Naive thymus-derived CD4-positive, alpha-beta T cell (primary cell): ENCODE results near the gene CLOCK. TPM values are rescaled to one million over a fixed set of nuclear protein-coding genes. Genes with fewer than 3 reads are reported as not detected.

ENCODE experiments used
- ATAC-seq: fragments of 150-1000 bp; cut with Tn5 transposase; 2 replicates; pipeline ENCODE4 v1.10.0; 2021; ENCODE audit warnings: mild to moderate bottlenecking, moderate library complexity
- CTCF ChIA-PET: fragments of 350-600 bp; sonication (Branson Sonifier 250); formaldehyde crosslinking; loops from one replicate; lab custom pipeline; 2021; ENCODE audit warnings: antibody characterized with exemption; lab: Charles Lee
- POLR2A ChIA-PET: fragments of 350-600 bp; sonication (Branson Sonifier 250); formaldehyde crosslinking; loops from one replicate; lab custom pipeline; 2021; ENCODE audit warnings: antibody characterized with exemption, inconsistent platforms; lab: Charles Lee
- DNase-seq, 9 donors: peaks; one replicate each; pipeline versions ENCODE4 v3.0.0 to v3.0.0-alpha.2; 2020 to 2022; ENCODE audit warnings: mixed read lengths in 1 of 9
- H3K27ac ChIP-seq: one replicate; pipeline ENCODE4 v1.7.0; 2013; ENCODE audit warnings: mild to moderate bottlenecking, low read depth, low read length, moderate library complexity
- H3K27me3 ChIP-seq, 2 donors: one replicate each; pipeline ENCODE4 v1.7.0; 2013; ENCODE audit warnings: low read length in 2 of 2, mild to moderate bottlenecking in 2 of 2, moderate library complexity in 2 of 2; ENCODE audit not compliant: control insufficient read depth in 2 of 2, insufficient read depth in 2 of 2
- H3K36me3 ChIP-seq, 3 experiments: 1 replicate in 2 of 3; 2 replicates in 1 of 3; pipeline ENCODE4 v1.7.0; 2013; ENCODE audit warnings: low read length in 3 of 3, mild to moderate bottlenecking in 3 of 3, moderate library complexity in 1 of 3; ENCODE audit not compliant: insufficient read depth in 3 of 3, control insufficient read depth in 2 of 3
- H3K4me1 ChIP-seq, 2 donors: one replicate each; pipeline ENCODE4 v1.7.0; 2013; ENCODE audit warnings: low read length in 2 of 2, mild to moderate bottlenecking in 2 of 2, moderate library complexity in 1 of 2; ENCODE audit not compliant: control insufficient read depth in 2 of 2, insufficient read depth in 2 of 2
- H3K4me3 ChIP-seq: 2 replicates; pipeline ENCODE4 v1.7.0; 2013; ENCODE audit warnings: mild to moderate bottlenecking, low read length
- H3K9me3 ChIP-seq, 3 experiments: 1 replicate in 2 of 3; 2 replicates in 1 of 3; pipeline ENCODE4 v1.7.0; 2013; ENCODE audit warnings: low read length in 3 of 3; ENCODE audit not compliant: control insufficient read depth in 2 of 3
- H3K27ac Mint-ChIP-seq, 9 donors: one replicate each; pipeline ENCODE4 v1.8.0; 2020 to 2022; ENCODE audit warnings: mixed read lengths in 9 of 9, mild to moderate bottlenecking in 8 of 9, moderate library complexity in 5 of 9, inconsistent platforms in 2 of 9
- H3K27me3 Mint-ChIP-seq, 5 donors: one replicate each; pipeline ENCODE4 v1.8.0; 2021 to 2022; ENCODE audit warnings: mixed read lengths in 5 of 5, mild to moderate bottlenecking in 1 of 5
- H3K36me3 Mint-ChIP-seq, 5 donors: one replicate each; pipeline ENCODE4 v1.8.0; 2020 to 2022; ENCODE audit warnings: mixed read lengths in 5 of 5, mild to moderate bottlenecking in 3 of 5, inconsistent platforms in 1 of 5
- H3K4me1 Mint-ChIP-seq, 7 donors: one replicate each; pipeline ENCODE4 v1.8.0; 2020 to 2022; ENCODE audit warnings: mixed read lengths in 7 of 7, mild to moderate bottlenecking in 3 of 7, inconsistent platforms in 1 of 7
- H3K4me3 Mint-ChIP-seq, 10 donors: one replicate each; pipeline ENCODE4 v1.8.0; 2020 to 2022; ENCODE audit warnings: mild to moderate bottlenecking in 10 of 10, mixed read lengths in 10 of 10, moderate library complexity in 6 of 10, inconsistent platforms in 2 of 10
- H3K9me3 Mint-ChIP-seq, 11 donors: one replicate each; pipeline ENCODE4 v1.8.0; 2020 to 2022; ENCODE audit warnings: mixed read lengths in 11 of 11, mild to moderate bottlenecking in 4 of 11, inconsistent platforms in 1 of 11, moderate library complexity in 1 of 11
- intact Hi-C, 2 donors: fragments of 100-400 bp; cut with micrococcal nuclease; formaldehyde crosslinking; loops; one replicate each; pipeline ENCODE4 v1.15.1; 2023
- polyA plus RNA-seq, 2 donors: library from polyadenylated mRNA; unstranded; fragments of 300-500 nt; fragmentation: Illumina TruSeq; gene quantifications; one replicate each; pipeline ENCODE4 v1.2.3, GENCODE V29; 2021
- total RNA-seq, 6 experiments: library from RNA in 5 of 6; stranded (reverse) in 5 of 6; gene quantifications; 1 replicate in 5 of 6; 2 replicates in 1 of 6; pipeline ENCODE4 v1.2.3 and lab custom pipeline; 2021 to 2026

CLOCK gene
- total and polyA plus RNA-seq, 7 experiments from 2014 or later, result 4.6 to 12.6 (median 8.6) TPM

DNA sequence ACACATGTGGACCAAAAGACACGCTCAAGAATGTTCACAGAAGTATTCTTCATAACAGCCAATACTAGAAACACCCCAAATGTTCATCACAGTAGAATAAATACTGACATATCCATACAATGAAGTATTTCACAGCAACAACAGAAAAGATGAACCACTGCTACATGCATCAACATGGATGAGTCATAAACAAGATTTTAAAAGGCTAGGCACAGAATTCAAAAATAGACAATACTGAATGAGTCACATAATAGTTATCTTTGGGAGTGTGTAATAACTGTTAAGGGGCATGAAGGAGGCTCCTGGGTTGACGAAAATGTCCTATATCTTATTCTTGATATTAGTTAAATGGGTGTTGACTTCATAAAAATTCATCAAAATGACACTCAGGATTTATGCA lies 43.5 kb downstream of the CLOCK start:
- ChIA-PET POLR2A (no interaction called here), CTCF (no interaction called here)
- peaks cover 0 to 2% (median 0%) of the 10 kb centered on the region in 11 donors for H3K9me3 Mint-ChIP-seq
- no peak for ATAC-seq
- H3K4me3 ChIP-seq, result no peak overlapping the region
- no peaks in the 10 kb centered on the region for H3K27me3 ChIP-seq
- intact Hi-C loops, result no loop called here
- no peaks in the 10 kb centered on the region for H3K27me3 Mint-ChIP-seq
- H3K9me3 ChIP-seq, result no peaks in the 10 kb centered on the region
- H3K4me1 Mint-ChIP-seq, result peaks cover 0 to 9% (median 4%) of the 10 kb centered on the region in 7 donors
- H3K27ac Mint-ChIP-seq, result no peak overlapping the region
- no peak overlapping the region for H3K27ac ChIP-seq
- H3K36me3 Mint-ChIP-seq, result peaks cover 4 to 43% (median 31%) of the 10 kb centered on the region in 5 donors
- H3K36me3 ChIP-seq, result no peaks in the 10 kb centered on the region
- DNase-seq, result no peak
- no peak overlapping the region for H3K4me3 Mint-ChIP-seq
- H3K4me1 ChIP-seq, result no peaks in the 10 kb centered on the region

DNA sequence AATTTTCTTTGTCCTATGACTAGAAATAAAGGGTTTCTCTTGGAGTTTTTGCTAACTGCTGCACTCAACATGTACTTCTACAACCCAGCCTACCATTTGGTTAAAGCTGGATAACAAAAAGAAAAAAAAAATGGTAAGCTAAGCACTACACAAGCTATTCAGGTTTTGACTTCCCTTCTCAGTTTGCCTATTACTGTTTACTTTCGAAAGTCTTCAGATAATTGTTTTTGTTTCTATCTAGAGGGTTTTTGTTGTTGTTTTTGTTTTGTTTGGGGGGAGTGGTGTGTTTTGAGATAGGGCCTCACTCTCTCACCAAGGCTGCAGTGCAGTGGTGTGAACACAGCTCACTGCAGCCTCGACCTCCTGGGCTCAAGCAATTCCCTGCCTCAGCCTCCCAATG lies 46.6 kb downstream of the CLOCK start:
- no peaks in the 10 kb centered on the region for H3K36me3 ChIP-seq
- H3K4me1 ChIP-seq, result no peaks in the 10 kb centered on the region
- Mint-ChIP-seq H3K27me3 (no peaks in the 10 kb centered on the region), H3K36me3 (peaks cover 6 to 46% (median 28%) of the 10 kb centered on the region in 5 donors), H3K4me3 (no peak overlapping the region), H3K4me1 (peaks cover 3 to 12% (median 6%) of the 10 kb centered on the region in 7 donors), H3K27ac (peak overlapping the region in 1 of 9 donors; percentile 41), H3K9me3 (peaks cover 0 to 7% (median 0%) of the 10 kb centered on the region in 11 donors)
- DNase-seq, result no peak
- ATAC-seq, result no peak
- no peak overlapping the region for H3K4me3 ChIP-seq
- no peaks in the 10 kb centered on the region for H3K9me3 ChIP-seq
- no peak overlapping the region for H3K27ac ChIP-seq
- CTCF ChIA-PET, result no interaction called here
- POLR2A ChIA-PET, result interaction anchor here (0.6 to 1.0 kb wide), 2 partner anchors 45 to 1515 kb away, joined by 3 read pairs; no protein-coding TSS in a partner anchor
- intact Hi-C loops, result no loop called here
- no peaks in the 10 kb centered on the region for H3K27me3 ChIP-seq

DNA sequence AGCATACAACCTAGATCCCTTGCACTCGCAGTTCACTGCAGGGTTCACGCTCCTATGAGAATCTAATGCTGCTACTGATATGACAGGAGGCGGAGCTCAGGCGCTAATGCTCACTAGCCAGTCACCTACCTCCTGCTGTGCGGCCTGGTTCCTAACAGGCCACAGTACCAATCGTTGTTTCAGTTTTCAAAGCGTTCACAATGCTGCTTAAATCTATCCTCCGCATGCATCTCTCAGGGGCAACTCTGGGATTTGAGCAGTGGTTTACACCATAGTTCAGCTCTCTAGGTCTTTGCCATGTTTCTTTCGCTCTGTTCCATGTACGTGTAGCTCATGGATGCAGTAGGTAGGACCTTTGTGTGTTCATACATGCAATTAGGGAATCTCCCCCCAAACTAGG lies 47.2 kb downstream of the CLOCK start:
- H3K4me1 Mint-ChIP-seq, result peaks cover 3 to 16% (median 9%) of the 10 kb centered on the region in 7 donors
- ATAC-seq, result no peak
- no peaks in the 10 kb centered on the region for H3K27me3 ChIP-seq
- CTCF ChIA-PET, result no interaction called here
- intact Hi-C loops, result loop anchor here in 1 of 2 donors (5.0 kb wide), 1 partner anchor 33 kb away; no protein-coding TSS in a partner anchor
- no peak for DNase-seq
- no peaks in the 10 kb centered on the region for H3K9me3 ChIP-seq
- no peaks in the 10 kb centered on the region for H3K36me3 ChIP-seq
- no peak overlapping the region for H3K4me3 ChIP-seq
- H3K4me3 Mint-ChIP-seq, result no peak overlapping the region
- peaks cover 0 to 9% (median 0%) of the 10 kb centered on the region in 11 donors for H3K9me3 Mint-ChIP-seq
- H3K27ac ChIP-seq, result no peak overlapping the region
- no peaks in the 10 kb centered on the region for H3K27me3 Mint-ChIP-seq
- H3K27ac Mint-ChIP-seq, result no peak overlapping the region
- no peaks in the 10 kb centered on the region for H3K4me1 ChIP-seq
- H3K36me3 Mint-ChIP-seq, result peaks cover 6 to 52% (median 31%) of the 10 kb centered on the region in 5 donors
- POLR2A ChIA-PET, result no interaction called here

GRCh38 chr4:55498051-55498450 lies 48.7 kb downstream of the CLOCK start:
- Mint-ChIP-seq H3K27ac (no peak overlapping the region), H3K27me3 (no peaks in the 10 kb centered on the region), H3K4me3 (no peak overlapping the region), H3K4me1 (peaks cover 2 to 16% (median 6%) of the 10 kb centered on the region in 7 donors), H3K36me3 (peaks cover 4 to 57% (median 29%) of the 10 kb centered on the region in 5 donors), H3K9me3 (peaks cover 0 to 9% (median 0%) of the 10 kb centered on the region in 11 donors)
- ATAC-seq (no peak), DNase-seq (no peak)
- no peaks in the 10 kb centered on the region for H3K4me1 ChIP-seq
- H3K27me3 ChIP-seq, result no peaks in the 10 kb centered on the region
- ChIA-PET CTCF (interaction anchor here (0.7 kb wide), 1 partner anchor 374 kb away, joined by 3 read pairs; no protein-coding TSS in a partner anchor), POLR2A (no interaction called here)
- H3K27ac ChIP-seq, result no peak overlapping the region
- no peak overlapping the region for H3K4me3 ChIP-seq
- H3K9me3 ChIP-seq, result no peaks in the 10 kb centered on the region
- no peaks in the 10 kb centered on the region for H3K36me3 ChIP-seq
- intact Hi-C loops, result loop anchor here in 1 of 2 donors (5.0 kb wide), 1 partner anchor 34 kb away; no protein-coding TSS in a partner anchor

DNA sequence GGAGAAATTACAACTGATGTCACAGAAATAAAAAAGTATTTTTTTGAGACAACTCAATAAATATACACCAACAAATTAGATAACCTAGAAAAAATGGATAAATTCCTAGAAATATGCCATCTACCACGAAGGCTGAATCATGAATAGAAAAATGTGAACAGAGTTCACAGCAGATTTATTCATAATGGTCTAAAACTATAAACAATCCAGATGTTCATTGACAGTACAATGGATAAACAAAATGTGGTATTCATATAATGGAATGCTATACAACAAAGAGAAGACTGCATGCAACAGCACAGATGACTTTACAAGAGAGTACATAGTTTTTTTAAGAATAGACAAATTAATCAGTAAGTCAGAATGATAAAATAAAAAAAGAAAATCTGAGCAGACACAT lies 55.2 kb downstream of the CLOCK start:
- no peak overlapping the region for H3K27ac ChIP-seq
- Mint-ChIP-seq H3K4me3 (no peak overlapping the region), H3K4me1 (peaks cover 0 to 23% (median 15%) of the 10 kb centered on the region in 7 donors), H3K9me3 (peaks cover 0 to 9% (median 0%) of the 10 kb centered on the region in 11 donors), H3K36me3 (peaks cover 4 to 35% (median 16%) of the 10 kb centered on the region in 5 donors), H3K27ac (no peak overlapping the region), H3K27me3 (no peaks in the 10 kb centered on the region)
- H3K9me3 ChIP-seq, result no peaks in the 10 kb centered on the region
- no peaks in the 10 kb centered on the region for H3K27me3 ChIP-seq
- ChIA-PET CTCF (no interaction called here), POLR2A (no interaction called here)
- intact Hi-C loops, result loop anchor here in 1 of 2 donors (5.0 kb wide), 1 partner anchor 56 kb away; the partner anchor contains the start of gene CLOCK
- H3K4me3 ChIP-seq, result no peak overlapping the region
- no peak for ATAC-seq
- no peak for DNase-seq
- H3K36me3 ChIP-seq, result peaks cover 0 to 16% (median 0%) of the 10 kb centered on the region in 3 experiments
- H3K4me1 ChIP-seq, result no peaks in the 10 kb centered on the region

- Mint-ChIP-seq H3K27me3 (no peaks in the 10 kb centered on the region), H3K27ac (no peak overlapping the region), H3K9me3 (no peaks in the 10 kb centered on the region), H3K4me1 (peaks cover 0 to 15% (median 8%) of the 10 kb centered on the region in 7 donors), H3K4me3 (no peak overlapping the region), H3K36me3 (peaks cover 0 to 18% (median 4%) of the 10 kb centered on the region in 5 donors)
- Histone ChIP-seq H3K4me1 (no peaks in the 10 kb centered on the region), H3K27ac (no peak overlapping the region), H3K27me3 (no peaks in the 10 kb centered on the region), H3K9me3 (no peaks in the 10 kb centered on the region), H3K4me3 (no peak overlapping the region), H3K36me3 (peaks cover 0 to 17% (median 0%) of the 10 kb centered on the region in 3 experiments)
- ChIA-PET POLR2A (no interaction called here), CTCF (no interaction called here)
- DNase-seq (no peak), ATAC-seq (no peak)
- intact Hi-C loops, result no loop called here
Measured at GRCh38 chr4:55488716-55489115, 58.0 kb downstream of the CLOCK start.

- no peak overlapping the region for H3K4me3 Mint-ChIP-seq
- no peak overlapping the region for H3K4me3 ChIP-seq
- ChIA-PET CTCF (interaction anchor here (0.6 kb wide), 1 partner anchor 79 kb away, joined by 3 read pairs; no protein-coding TSS in a partner anchor), POLR2A (no interaction called here)
- no peak overlapping the region for H3K27ac ChIP-seq
- no peaks in the 10 kb centered on the region for H3K4me1 ChIP-seq
- H3K36me3 ChIP-seq, result peaks cover 0 to 17% (median 0%) of the 10 kb centered on the region in 3 experiments
- ATAC-seq (no peak), DNase-seq (no peak)
- H3K4me1 Mint-ChIP-seq, result peaks cover 0 to 2% (median 0%) of the 10 kb centered on the region in 7 donors
- H3K9me3 Mint-ChIP-seq, result no peaks in the 10 kb centered on the region
- no peaks in the 10 kb centered on the region for H3K9me3 ChIP-seq
- intact Hi-C loops, result no loop called here
- no peaks in the 10 kb centered on the region for H3K27me3 ChIP-seq
- H3K27ac Mint-ChIP-seq, result no peak overlapping the region
- H3K36me3 Mint-ChIP-seq, result peaks cover 0 to 20% (median 15%) of the 10 kb centered on the region in 5 donors
- H3K27me3 Mint-ChIP-seq, result no peaks in the 10 kb centered on the region
Measured at GRCh38 chr4:55485821-55486220, 60.9 kb downstream of the CLOCK start.
